ENCODE results near the gene PRR36. TPM values are rescaled to one million over a fixed set of nuclear protein-coding genes. Genes with fewer than 3 reads are reported as not detected.

Gene PRR36
- total RNA-seq, 4 donors from 2014 or later, result 0.72 to 0.93 (median 0.83) TPM

- peak overlapping the region; percentile 24 for H3K4me3 ChIP-seq (ENCODE audit: low read depth, poor library complexity, severe bottlenecking)
- 7% methylated on average over 18 to 19 of the region's 20 CpGs for WGBS, 2 donors
- DNase-seq (ENCODE audit: low spot score in 2 of 2), result no peak
- no peak for TF ChIP-seq POLR2A (IDR thresholded peaks at IDR 0.05)
- no peak for TF ChIP-seq CTCF (IDR thresholded peaks at IDR 0.05)
- intact Hi-C loops (cut with DNase I; ENCODE audit: low total_unique reads), result no loop called here
These were observed 28.6 kb upstream of the PRR36 start for GRCh38 chr19:7902796-7903243.

- intact Hi-C loops (cut with DNase I; ENCODE audit: low total_unique reads), result no loop called here
- WGBS, 2 donors, result 61 to 63% methylated on average over 7 of the region's 7 CpGs
- no peak overlapping the region for H3K4me3 ChIP-seq (ENCODE audit: low read depth, poor library complexity, severe bottlenecking)
- TF ChIP-seq POLR2A (IDR thresholded peaks at IDR 0.05), result no peak
- no peak for TF ChIP-seq CTCF (IDR thresholded peaks at IDR 0.05)
- DNase-seq (ENCODE audit: low spot score in 2 of 2), result peak; percentile 72 to 86
These were observed 27.1 kb upstream of the PRR36 start for GRCh38 chr19:7901337-7901736.

GRCh38 chr19:7900931-7901330, 26.7 kb upstream of the PRR36 start:
- no peak overlapping the region for H3K4me3 ChIP-seq (ENCODE audit: low read depth, poor library complexity, severe bottlenecking)
- intact Hi-C loops (cut with DNase I; ENCODE audit: low total_unique reads), result no loop called here
- DNase-seq (ENCODE audit: low spot score in 2 of 2), result peak in 1 of 2 donors; percentile 45
- WGBS, 2 donors, result 27 to 50% methylated on average over 3 of the region's 3 CpGs
- no peak for TF ChIP-seq CTCF (IDR thresholded peaks at IDR 0.05)
- TF ChIP-seq POLR2A (IDR thresholded peaks at IDR 0.05), result no peak

GRCh38 chr19:7900401-7900870, 26.2 kb upstream of the PRR36 start:
- DNase-seq (ENCODE audit: low spot score in 2 of 2), result peak in 1 of 2 donors; percentile 87
- H3K4me3 ChIP-seq (ENCODE audit: low read depth, poor library complexity, severe bottlenecking), result no peak overlapping the region
- 57 to 63% methylated on average over 13 to 20 of the region's 21 CpGs for WGBS, 2 donors
- no peak for TF ChIP-seq CTCF (IDR thresholded peaks at IDR 0.05)
- TF ChIP-seq POLR2A (IDR thresholded peaks at IDR 0.05), result no peak
- intact Hi-C loops (cut with DNase I; ENCODE audit: low total_unique reads), result no loop called here

GRCh38 chr19:7899751-7900378, 25.7 kb upstream of the PRR36 start:
- WGBS, 2 donors, result 87 to 94% methylated on average over 17 to 28 of the region's 34 CpGs
- no peak overlapping the region for H3K4me3 ChIP-seq (ENCODE audit: low read depth, poor library complexity, severe bottlenecking)
- TF ChIP-seq POLR2A (IDR thresholded peaks at IDR 0.05) (no peak), CTCF (IDR thresholded peaks at IDR 0.05) (no peak)
- intact Hi-C loops (cut with DNase I; ENCODE audit: low total_unique reads), result no loop called here
- peak in 1 of 2 donors; percentile 85 for DNase-seq (ENCODE audit: low spot score in 2 of 2)

GRCh38 chr19:7898967-7899366, 24.8 kb upstream of the PRR36 start:
- intact Hi-C loops (cut with DNase I; ENCODE audit: low total_unique reads), result no loop called here
- no peak for TF ChIP-seq POLR2A (IDR thresholded peaks at IDR 0.05)
- no peak for TF ChIP-seq CTCF (IDR thresholded peaks at IDR 0.05)
- 96 to 97% methylated on average over 16 of the region's 16 CpGs for WGBS, 2 donors

More at GRCh38 chr19:7898967-7899366, 24.8 kb upstream of the PRR36 start:
- DNase-seq (ENCODE audit: low spot score in 2 of 2), result no peak
- H3K4me3 ChIP-seq (ENCODE audit: low read depth, poor library complexity, severe bottlenecking), result no peak overlapping the region
